Measurements from ENCODE around the gene BPNT1. TPM values are rescaled to one million over a fixed set of nuclear protein-coding genes. Genes with fewer than 3 reads are reported as not detected.
"Not testable (repeated sequence)": the region's sequence is repeated elsewhere in the genome, so short reads cannot be mapped to it uniquely, and the experiment has no call there.

The BPNT1 gene
- total RNA-seq, 1 donor from 2014 or later: 22.8 TPM

GRCh38 chr1:220043646-220044045 is 45.9 kb downstream of the BPNT1 start:
- TF ChIP-seq CTCF (IDR thresholded peaks at IDR 0.05): no peak
- ATAC-seq (ENCODE audit: low read depth) (no peak), DNase-seq (no peak)
- Mint-ChIP-seq H3K4me1 (peaks cover 26% of the 10 kb centered on the region), H3K36me3 (ENCODE audit: low read depth) (peaks cover 38% of the 10 kb centered on the region), H3K27me3 (no peaks in the 10 kb centered on the region), H3K4me3 (peak overlapping the region; percentile 15), H3K9me3 (no peaks in the 10 kb centered on the region), H3K27ac (peak overlapping the region; percentile 27)
- CTCF ChIA-PET: no interaction called here
- POLR2A ChIA-PET: interaction anchor here (1.3 kb wide), 1 partner anchor 54 kb away, joined by 3 read pairs; no protein-coding TSS in a partner anchor
- intact Hi-C loops (cut with micrococcal nuclease): loop anchor here (10.0 kb wide), 1 partner anchor 1759 kb away; the partner anchor contains the start of gene RRP15

GRCh38 chr1:220040028-220040596 is 49.5 kb downstream of the BPNT1 start:
- Mint-ChIP-seq H3K36me3 (ENCODE audit: low read depth) (peaks cover 46% of the 10 kb centered on the region), H3K27ac (no peak overlapping the region), H3K9me3 (no peaks in the 10 kb centered on the region), H3K4me1 (peaks cover 21% of the 10 kb centered on the region), H3K4me3 (no peak overlapping the region), H3K27me3 (no peaks in the 10 kb centered on the region)
- DNase-seq (no peak), ATAC-seq (ENCODE audit: low read depth) (no peak)
- no peak for TF ChIP-seq CTCF (IDR thresholded peaks at IDR 0.05)
- intact Hi-C loops (cut with micrococcal nuclease): loop anchor here (10.0 kb wide), 1 partner anchor 1755 kb away; the partner anchor contains the start of gene RRP15
- ChIA-PET POLR2A (no interaction called here), CTCF (no interaction called here)

GRCh38 chr1:220038640-220039039 is 50.9 kb downstream of the BPNT1 start:
- no peak overlapping the region for H3K27ac Mint-ChIP-seq
- CTCF ChIA-PET: no interaction called here

GRCh38 chr1:220037810-220038209 is 51.8 kb downstream of the BPNT1 start:
- H3K27me3 Mint-ChIP-seq; intact Hi-C loops (cut with micrococcal nuclease); H3K4me1 Mint-ChIP-seq; H3K27ac Mint-ChIP-seq; H3K4me3 Mint-ChIP-seq; DNase-seq; H3K9me3 Mint-ChIP-seq; CTCF ChIA-PET; ATAC-seq (ENCODE audit: low read depth): not testable (repeated sequence)
- H3K36me3 Mint-ChIP-seq (ENCODE audit: low read depth): peaks cover 63% of the 10 kb centered on the region
- POLR2A ChIA-PET: interaction anchor here (0.7 kb wide), 1 partner anchor 28 kb away, joined by 4 read pairs; no protein-coding TSS in a partner anchor

More at GRCh38 chr1:220038640-220039039, 50.9 kb downstream of the BPNT1 start:
- peaks cover 57% of the 10 kb centered on the region for H3K36me3 Mint-ChIP-seq (ENCODE audit: low read depth)
- H3K27me3 Mint-ChIP-seq: no peaks in the 10 kb centered on the region
- no peak for TF ChIP-seq CTCF (IDR thresholded peaks at IDR 0.05)
- H3K4me3 Mint-ChIP-seq: no peak overlapping the region
- H3K4me1 Mint-ChIP-seq: peaks cover 12% of the 10 kb centered on the region
- intact Hi-C loops (cut with micrococcal nuclease): no loop called here
- DNase-seq (no peak), ATAC-seq (ENCODE audit: low read depth) (no peak)
- H3K9me3 Mint-ChIP-seq: no peaks in the 10 kb centered on the region
- POLR2A ChIA-PET: interaction anchor here (0.7 kb wide), 1 partner anchor 27 kb away, joined by 4 read pairs; no protein-coding TSS in a partner anchor

- POLR2A ChIA-PET: interaction anchor here (0.7 kb wide), 1 partner anchor 42 kb away, joined by 3 read pairs; no protein-coding TSS in a partner anchor
- CTCF ChIA-PET: no interaction called here
- Mint-ChIP-seq H3K9me3 (no peaks in the 10 kb centered on the region), H3K4me3 (no peak overlapping the region), H3K36me3 (ENCODE audit: low read depth) (peaks cover 76% of the 10 kb centered on the region), H3K4me1 (peaks cover 7% of the 10 kb centered on the region), H3K27me3 (no peaks in the 10 kb centered on the region), H3K27ac (no peak overlapping the region)
- no peak for ATAC-seq (ENCODE audit: low read depth)
- TF ChIP-seq CTCF (IDR thresholded peaks at IDR 0.05): no peak
- intact Hi-C loops (cut with micrococcal nuclease): no loop called here
- no peak for DNase-seq
These were observed 56.7 kb downstream of the BPNT1 start for GRCh38 chr1:220032911-220033310.
